Sigmoid colon (tissue), 4 donors: ENCODE data around the gene OGFOD1.

ENCODE experiments used
- CTCF ChIP-seq, 4 experiments: fragments of 450-650 bp in 3 of 4; fragments of 200-600 bp in 1 of 4; IDR thresholded peaks; one replicate each; pipeline ENCODE4 v1.5.1; 2016 to 2019; ENCODE audit warnings: antibody characterized with exemption in 4 of 4, mild to moderate bottlenecking in 3 of 4, moderate library complexity in 2 of 4
- EP300 ChIP-seq, 4 donors: sonication (generic); formaldehyde crosslinking; IDR thresholded peaks; one replicate each; pipeline ENCODE4 v1.6.1; 2017; ENCODE audit warnings: antibody characterized with exemption in 4 of 4
- POLR2A ChIP-seq, 2 donors: fragments of 450-650 bp; IDR thresholded peaks; one replicate each; pipeline ENCODE4 v1.6.1; 2016; ENCODE audit warnings: antibody characterized with exemption in 2 of 2, mild to moderate bottlenecking in 2 of 2, moderate library complexity in 2 of 2
- POLR2AphosphoS5 ChIP-seq, 4 donors: sonication (generic); formaldehyde crosslinking; IDR thresholded peaks; one replicate each; pipeline ENCODE4 v1.6.1; 2017; ENCODE audit warnings: antibody characterized with exemption in 4 of 4

DNA sequence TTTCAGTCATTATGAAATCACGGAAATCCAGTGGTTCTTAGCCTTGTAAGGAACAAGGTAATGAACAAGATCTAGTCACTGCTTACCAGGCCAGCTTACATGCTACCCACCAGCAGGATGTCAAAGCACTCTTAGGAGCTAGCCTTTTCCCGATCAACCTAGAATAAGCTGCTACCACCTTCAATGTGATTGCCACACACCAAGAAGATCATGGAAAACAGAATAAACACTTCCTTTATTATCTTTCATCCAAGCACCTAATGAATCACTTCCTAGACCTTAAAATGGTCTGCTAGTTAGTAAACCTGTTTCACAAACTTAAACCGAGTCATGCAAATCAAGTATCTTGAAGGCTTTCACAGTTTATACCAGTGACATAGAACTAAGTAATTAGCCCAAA, 63.5 kb downstream of the OGFOD1 start:
- TF ChIP-seq POLR2AphosphoS5 (IDR thresholded peaks at IDR 0.05) (no peak), CTCF (IDR thresholded peaks at IDR 0.05) (no peak), POLR2A (IDR thresholded peaks at IDR 0.05) (no peak), EP300 (IDR thresholded peaks at IDR 0.05) (no peak)
